Measurements from ENCODE around the gene SH3TC2. TPM values are rescaled to one million over a fixed set of nuclear protein-coding genes. Genes with fewer than 3 reads are reported as not detected.

The SH3TC2 gene
- polyA plus RNA-seq, 2 donors = 1.4 to 5.1 TPM

- peak overlapping the region; percentile 85 to 88 for H3K27ac ChIP-seq (ENCODE audit: low read depth in 2 of 2, low read length in 1 of 2)
- H3K4me3 ChIP-seq (ENCODE audit: low read depth in 1 of 2, low read length in 2 of 2) = no peak overlapping the region
- no peaks in the 10 kb centered on the region for H3K27me3 ChIP-seq (ENCODE audit: control insufficient read depth in 1 of 2, insufficient read depth in 2 of 2, low read length in 2 of 2)
- no peaks in the 10 kb centered on the region for H3K9me3 ChIP-seq (ENCODE audit: control insufficient read depth in 2 of 2, insufficient read depth in 1 of 2, low read depth in 1 of 2, low read length in 1 of 2)
- WGBS, 2 donors = 51 to 63% methylated on average over 4 of the region's 4 CpGs
- H3K36me3 ChIP-seq (ENCODE audit: control insufficient read depth in 2 of 2, insufficient read depth in 2 of 2, low read length in 1 of 2) = no peaks in the 10 kb centered on the region
- peaks cover 0 to 10% of the 10 kb centered on the region in 2 donors for H3K4me1 ChIP-seq (ENCODE audit: control insufficient read depth in 2 of 2, insufficient read depth in 2 of 2, low read length in 1 of 2)
These were observed 96.5 kb downstream of the SH3TC2 start for GRCh38 chr5:148966348-148966747.

GRCh38 chr5:148965511-148966265 lies 97.2 kb downstream of the SH3TC2 start:
- H3K9me3 ChIP-seq (ENCODE audit: control insufficient read depth in 2 of 2, insufficient read depth in 1 of 2, low read depth in 1 of 2, low read length in 1 of 2) = no peaks in the 10 kb centered on the region
- peaks cover 0 to 10% of the 10 kb centered on the region in 2 donors for H3K4me1 ChIP-seq (ENCODE audit: control insufficient read depth in 2 of 2, insufficient read depth in 2 of 2, low read length in 1 of 2)
- WGBS, 2 donors = 34 to 58% methylated on average over 13 of the region's 13 CpGs

GRCh38 chr5:148963664-148964063 lies 99.2 kb downstream of the SH3TC2 start:
- no peaks in the 10 kb centered on the region for H3K27me3 ChIP-seq (ENCODE audit: control insufficient read depth in 1 of 2, insufficient read depth in 2 of 2, low read length in 2 of 2)
- H3K36me3 ChIP-seq (ENCODE audit: control insufficient read depth in 2 of 2, insufficient read depth in 2 of 2, low read length in 1 of 2) = no peaks in the 10 kb centered on the region
- no peak overlapping the region for H3K4me3 ChIP-seq (ENCODE audit: low read depth in 1 of 2, low read length in 2 of 2)
- H3K4me1 ChIP-seq (ENCODE audit: control insufficient read depth in 2 of 2, insufficient read depth in 2 of 2, low read length in 1 of 2) = peaks cover 0 to 10% of the 10 kb centered on the region in 2 donors
- no peak overlapping the region for H3K27ac ChIP-seq (ENCODE audit: low read depth in 2 of 2, low read length in 1 of 2)
- no peaks in the 10 kb centered on the region for H3K9me3 ChIP-seq (ENCODE audit: control insufficient read depth in 2 of 2, insufficient read depth in 1 of 2, low read depth in 1 of 2, low read length in 1 of 2)

More at GRCh38 chr5:148965511-148966265, 97.2 kb downstream of the SH3TC2 start:
- H3K4me3 ChIP-seq (ENCODE audit: low read depth in 1 of 2, low read length in 2 of 2) = no peak overlapping the region
- peak overlapping the region; percentile 85 to 88 for H3K27ac ChIP-seq (ENCODE audit: low read depth in 2 of 2, low read length in 1 of 2)
- H3K36me3 ChIP-seq (ENCODE audit: control insufficient read depth in 2 of 2, insufficient read depth in 2 of 2, low read length in 1 of 2) = no peaks in the 10 kb centered on the region
- no peaks in the 10 kb centered on the region for H3K27me3 ChIP-seq (ENCODE audit: control insufficient read depth in 1 of 2, insufficient read depth in 2 of 2, low read length in 2 of 2)

GRCh38 chr5:148962761-148963324 lies 100.0 kb downstream of the SH3TC2 start:
- Histone ChIP-seq H3K27me3 (ENCODE audit: control insufficient read depth in 1 of 2, insufficient read depth in 2 of 2, low read length in 2 of 2) (no peaks in the 10 kb centered on the region), H3K9me3 (ENCODE audit: control insufficient read depth in 2 of 2, insufficient read depth in 1 of 2, low read depth in 1 of 2, low read length in 1 of 2) (no peaks in the 10 kb centered on the region), H3K36me3 (ENCODE audit: control insufficient read depth in 2 of 2, insufficient read depth in 2 of 2, low read length in 1 of 2) (no peaks in the 10 kb centered on the region), H3K27ac (ENCODE audit: low read depth in 2 of 2, low read length in 1 of 2) (peak overlapping the region; percentile 51 to 89), H3K4me1 (ENCODE audit: control insufficient read depth in 2 of 2, insufficient read depth in 2 of 2, low read length in 1 of 2) (peaks cover 0 to 10% of the 10 kb centered on the region in 2 donors), H3K4me3 (ENCODE audit: low read depth in 1 of 2, low read length in 2 of 2) (peak overlapping the region in 1 of 2 donors; percentile 47)
- WGBS, 2 donors = 77 to 94% methylated on average over 3 of the region's 3 CpGs

GRCh38 chr5:148962200-148962550 lies 100.7 kb downstream of the SH3TC2 start:
- 69 to 80% methylated on average over 3 of the region's 3 CpGs for WGBS, 2 donors
- Histone ChIP-seq H3K27me3 (ENCODE audit: control insufficient read depth in 1 of 2, insufficient read depth in 2 of 2, low read length in 2 of 2) (no peaks in the 10 kb centered on the region), H3K4me1 (ENCODE audit: control insufficient read depth in 2 of 2, insufficient read depth in 2 of 2, low read length in 1 of 2) (peaks cover 0 to 10% of the 10 kb centered on the region in 2 donors), H3K4me3 (ENCODE audit: low read depth in 1 of 2, low read length in 2 of 2) (peak overlapping the region in 1 of 2 donors; percentile 13), H3K36me3 (ENCODE audit: control insufficient read depth in 2 of 2, insufficient read depth in 2 of 2, low read length in 1 of 2) (no peaks in the 10 kb centered on the region), H3K27ac (ENCODE audit: low read depth in 2 of 2, low read length in 1 of 2) (peak overlapping the region; percentile 72 to 89), H3K9me3 (ENCODE audit: control insufficient read depth in 2 of 2, insufficient read depth in 1 of 2, low read depth in 1 of 2, low read length in 1 of 2) (no peaks in the 10 kb centered on the region)

- peak overlapping the region; percentile 72 to 89 for H3K27ac ChIP-seq (ENCODE audit: low read depth in 2 of 2, low read length in 1 of 2)
These were observed 101.3 kb downstream of the SH3TC2 start for GRCh38 chr5:148961261-148962199.

GRCh38 chr5:148960070-148960769 lies 102.6 kb downstream of the SH3TC2 start:
- Histone ChIP-seq H3K27me3 (ENCODE audit: control insufficient read depth in 1 of 2, insufficient read depth in 2 of 2, low read length in 2 of 2) (no peaks in the 10 kb centered on the region), H3K36me3 (ENCODE audit: control insufficient read depth in 2 of 2, insufficient read depth in 2 of 2, low read length in 1 of 2) (no peaks in the 10 kb centered on the region), H3K9me3 (ENCODE audit: control insufficient read depth in 2 of 2, insufficient read depth in 1 of 2, low read depth in 1 of 2, low read length in 1 of 2) (no peaks in the 10 kb centered on the region), H3K4me1 (ENCODE audit: control insufficient read depth in 2 of 2, insufficient read depth in 2 of 2, low read length in 1 of 2) (peaks cover 0 to 14% of the 10 kb centered on the region in 2 donors), H3K4me3 (ENCODE audit: low read depth in 1 of 2, low read length in 2 of 2) (no peak overlapping the region), H3K27ac (ENCODE audit: low read depth in 2 of 2, low read length in 1 of 2) (no peak overlapping the region)
- 93 to 95% methylated on average over 6 of the region's 6 CpGs for WGBS, 2 donors

More at GRCh38 chr5:148961261-148962199, 101.3 kb downstream of the SH3TC2 start:
- Histone ChIP-seq H3K36me3 (ENCODE audit: control insufficient read depth in 2 of 2, insufficient read depth in 2 of 2, low read length in 1 of 2) (no peaks in the 10 kb centered on the region), H3K4me1 (ENCODE audit: control insufficient read depth in 2 of 2, insufficient read depth in 2 of 2, low read length in 1 of 2) (peaks cover 0 to 16% of the 10 kb centered on the region in 2 donors), H3K27me3 (ENCODE audit: control insufficient read depth in 1 of 2, insufficient read depth in 2 of 2, low read length in 2 of 2) (no peaks in the 10 kb centered on the region), H3K9me3 (ENCODE audit: control insufficient read depth in 2 of 2, insufficient read depth in 1 of 2, low read depth in 1 of 2, low read length in 1 of 2) (no peaks in the 10 kb centered on the region), H3K4me3 (ENCODE audit: low read depth in 1 of 2, low read length in 2 of 2) (peak overlapping the region in 1 of 2 donors; percentile 13)
- 74 to 77% methylated on average over 8 of the region's 8 CpGs for WGBS, 2 donors

GRCh38 chr5:148957591-148958202 lies 105.2 kb downstream of the SH3TC2 start:
- no peak overlapping the region for H3K27ac ChIP-seq (ENCODE audit: low read depth in 2 of 2, low read length in 1 of 2)
- 15 to 24% methylated on average over 3 of the region's 3 CpGs for WGBS, 2 donors
- no peaks in the 10 kb centered on the region for H3K27me3 ChIP-seq (ENCODE audit: control insufficient read depth in 1 of 2, insufficient read depth in 2 of 2, low read length in 2 of 2)
- H3K9me3 ChIP-seq (ENCODE audit: control insufficient read depth in 2 of 2, insufficient read depth in 1 of 2, low read depth in 1 of 2, low read length in 1 of 2) = no peaks in the 10 kb centered on the region
- H3K36me3 ChIP-seq (ENCODE audit: control insufficient read depth in 2 of 2, insufficient read depth in 2 of 2, low read length in 1 of 2) = no peaks in the 10 kb centered on the region
- peaks cover 0 to 18% of the 10 kb centered on the region in 2 donors for H3K4me1 ChIP-seq (ENCODE audit: control insufficient read depth in 2 of 2, insufficient read depth in 2 of 2, low read length in 1 of 2)
- no peak overlapping the region for H3K4me3 ChIP-seq (ENCODE audit: low read depth in 1 of 2, low read length in 2 of 2)

Data from esophagus (tissue), 2 donors.